SK-N-MC (cell line): Measurements from ENCODE around the gene PDE3B.

Source experiments
- EZH2 ChIP-seq: fragments of 200-600 bp; sonication (generic); IDR thresholded peaks from one replicate; pipeline ENCODE4 v1.6.1; 2017; ENCODE audit warnings: antibody characterized with exemption
- FOXP2 ChIP-seq: optimal IDR thresholded peaks from 2 replicates; pipeline ENCODE3; 2011; ENCODE audit warnings: mild to moderate bottlenecking, moderate library complexity; ENCODE audit not compliant: insufficient read depth; ENCODE audit errors: extremely low read length, control extremely low read depth
- POLR2AphosphoS5 ChIP-seq: IDR thresholded peaks from 2 replicates; pipeline ENCODE4 v1.6.1; 2012; ENCODE audit warnings: mild to moderate bottlenecking, low read depth, low read length, borderline replicate concordance

DNA sequence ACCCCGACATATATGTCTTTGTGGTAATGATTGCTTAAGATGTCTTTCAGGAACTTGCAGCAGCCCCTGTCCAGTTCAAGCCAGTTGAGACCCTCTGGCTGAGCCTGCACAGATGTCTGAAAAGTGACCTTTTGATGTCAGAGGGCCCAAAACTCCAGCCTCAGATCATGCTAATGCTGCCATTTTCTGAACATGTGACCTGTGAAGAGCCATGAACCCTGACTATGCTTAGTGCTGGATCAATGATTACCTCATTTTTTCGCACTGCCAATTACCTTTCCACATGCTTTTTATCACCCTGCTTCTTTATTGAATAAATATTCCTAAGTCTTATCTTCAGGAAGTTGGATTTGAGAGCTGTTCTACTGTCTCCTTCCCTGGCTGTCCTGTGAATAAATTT is 255.3 kb downstream of the PDE3B start:
- no peak for TF ChIP-seq POLR2AphosphoS5
- no peak for TF ChIP-seq EZH2
- TF ChIP-seq FOXP2, result no peak
